NK-92 treated with Interleukin-12 subunit alpha and Interleukin-12 subunit beta, amount 100 ng/mL, for 24 hours (cell line): Measurements from ENCODE around the gene EHD3.

Source experiments
- DNase-seq: peaks from one replicate; lab custom pipeline; 2025; lab: John Stamatoyannopoulos, UW

Gene EHD3

GRCh38 chr2:31286961-31287550 is 53.1 kb downstream of the EHD3 start:
- DNase-seq: no peak

- no peak for DNase-seq
These were observed 53.7 kb downstream of the EHD3 start for GRCh38 chr2:31287654-31288053.

GRCh38 chr2:31294196-31294595 is 60.2 kb downstream of the EHD3 start:
- no peak for DNase-seq

GRCh38 chr2:31296641-31297287 is 62.8 kb downstream of the EHD3 start:
- no peak for DNase-seq

- DNase-seq: no peak
These were observed 63.8 kb downstream of the EHD3 start for GRCh38 chr2:31297751-31298150.

- DNase-seq: no peak
These were observed 65.6 kb downstream of the EHD3 start for GRCh38 chr2:31299547-31299946.

- no peak for DNase-seq
These were observed 66.4 kb downstream of the EHD3 start for GRCh38 chr2:31300309-31300708.

- no peak for DNase-seq
These were observed 69.1 kb downstream of the EHD3 start for GRCh38 chr2:31302940-31303563.

- no peak for DNase-seq
These were observed 70.9 kb downstream of the EHD3 start for GRCh38 chr2:31304816-31305215.

- no peak for DNase-seq
These were observed 78.9 kb downstream of the EHD3 start for GRCh38 chr2:31312898-31313297.

GRCh38 chr2:31314761-31315160 is 80.8 kb downstream of the EHD3 start:
- no peak for DNase-seq

GRCh38 chr2:31317396-31317795 is 83.4 kb downstream of the EHD3 start:
- DNase-seq: no peak

- DNase-seq: peak; percentile 8
These were observed 84.7 kb downstream of the EHD3 start for GRCh38 chr2:31318361-31319336.
